H1 (cell line): ENCODE results near the gene PLCB1. TPM values are rescaled to one million over a fixed set of nuclear protein-coding genes. Genes with fewer than 3 reads are reported as not detected.

Experiments used
- EGR1 ChIP-seq: IDR thresholded peaks from 2 replicates; pipeline ENCODE4 v1.6.1; 2011; ENCODE audit warnings: low read depth, low read length, borderline replicate concordance
- SIN3A ChIP-seq, 2 experiments: IDR thresholded peaks in 1 of 2; conservative IDR thresholded peaks in 1 of 2; 2 replicates each; pipeline ENCODE4 v1.6.1; 2011 to 2012; ENCODE audit warnings: low read length in 2 of 2, improper control_type of control experiment in 1 of 2, low read depth in 1 of 2, mild to moderate bottlenecking in 1 of 2
- polyA plus RNA-seq, 7 experiments: library from polyadenylated mRNA; depleted of rRNA in 3 of 7; stranded (reverse) in 5 of 7; unstranded in 2 of 7; fragments of >200 nt in 5 of 7; fragments of 200-250 nt in 2 of 7; gene quantifications; 1 replicate in 5 of 7; 2 replicates in 1 of 7; 4 replicates in 1 of 7; pipeline versions ENCODE4 v1.2.1 to v1.2.3, GENCODE V29; 2011 to 2013; ENCODE audit warnings: missing spikeins in 2 of 7, mixed read lengths in 2 of 7
- total RNA-seq: library from RNA; stranded (reverse); fragmentation: NEBNext Ultra II Directional; extraction: Animal tissue kit (Norgen Biotek cat#: 25700); gene quantifications from 2 replicates; pipeline ENCODE4 v1.2.1, GENCODE V29; 2021

The PLCB1 gene
- total and polyA plus RNA-seq, 2 of the 8 experiments (the other 6 are each of a cell fraction or from before 2014, with no cell fraction given) = 2.6 to 9.1 TPM

GRCh38 chr20:8082989-8083388, 49.1 kb upstream of the PLCB1 start (continued):
- TF ChIP-seq SIN3A (conservative IDR thresholded peaks at IDR 0.05 in 1 of 2, IDR thresholded peaks at IDR 0.05 in 1 of 2; ENCODE audit: low read depth in 1 of 2, low read length in 2 of 2) (no peak), EGR1 (no peak)
